NOMO-1 (cell line): ENCODE measurements around the gene PRKCB.

Experiments
- DNase-seq, 2 experiments: peaks; one replicate each; lab custom pipeline; 2025; ENCODE audit not compliant: unreplicated experiment in 2 of 2; lab: John Stamatoyannopoulos, UW

The PRKCB gene

GRCh38 chr16:24117680-24118079 lies 281.9 kb downstream of the PRKCB start:
- no peak for DNase-seq

DNA sequence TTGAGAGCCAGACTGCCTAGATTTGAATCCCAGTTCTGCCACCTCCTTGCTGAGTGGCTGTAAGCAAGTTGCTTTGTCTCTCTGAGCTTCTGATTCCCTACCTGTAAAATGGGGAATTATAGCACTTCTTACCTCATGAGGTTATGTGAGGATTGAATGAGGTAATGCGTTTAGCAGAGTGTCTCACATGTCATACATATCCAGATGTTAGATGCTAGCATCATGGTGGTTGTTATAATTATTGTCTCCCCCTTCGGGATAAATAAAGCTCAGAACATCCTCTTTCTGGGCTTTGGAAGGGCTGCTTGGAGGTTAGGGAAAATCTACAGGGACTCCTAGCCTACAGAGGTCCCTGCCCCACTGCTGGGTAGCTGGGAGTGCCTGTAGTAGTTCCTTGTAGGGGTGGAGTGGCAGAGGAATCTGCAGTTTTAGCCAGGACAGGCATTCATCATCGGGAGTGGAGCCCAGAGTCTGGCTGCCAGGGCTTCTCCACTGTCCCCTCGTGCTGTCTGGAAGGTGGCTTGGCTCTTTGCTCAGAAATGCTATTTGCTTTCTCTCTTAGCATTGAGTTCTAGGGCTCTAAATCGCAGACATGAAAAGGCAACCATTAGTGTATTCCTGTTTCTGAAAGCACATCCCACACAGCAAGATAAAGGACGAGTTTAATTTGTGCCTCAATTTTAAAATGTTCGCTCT lies 282.5 kb downstream of the PRKCB start:
- DNase-seq: no peak

- no peak for DNase-seq
Measured at GRCh38 chr16:24119807-24120206, 284.0 kb downstream of the PRKCB start.

DNA sequence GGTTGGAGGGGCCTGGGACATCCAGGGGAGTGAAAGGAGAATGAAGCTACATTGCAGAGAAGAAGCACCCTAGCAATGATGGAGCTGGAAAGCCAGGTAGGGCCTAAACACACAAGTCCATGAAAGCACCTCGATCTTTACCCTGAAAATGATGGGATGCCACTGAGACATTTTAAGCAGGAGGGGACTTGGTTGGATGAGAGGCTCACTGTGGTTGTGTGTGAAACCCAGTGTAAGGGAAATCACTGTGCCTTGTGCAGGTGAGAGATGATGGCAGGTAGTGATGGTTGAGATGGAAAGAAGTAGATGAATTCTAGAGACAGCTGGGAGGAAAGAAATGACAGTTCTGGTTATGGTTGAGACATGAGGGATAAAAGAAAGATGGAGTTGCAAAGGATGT lies 287.5 kb downstream of the PRKCB start:
- DNase-seq: no peak

- DNase-seq: no peak
Measured at GRCh38 chr16:24124291-24124690, 288.5 kb downstream of the PRKCB start.

- no peak for DNase-seq
Measured at GRCh38 chr16:24125214-24125613, 289.4 kb downstream of the PRKCB start.

- DNase-seq: no peak
Measured at GRCh38 chr16:24129412-24129918, 293.7 kb downstream of the PRKCB start.

GRCh38 chr16:24130494-24131085 lies 294.8 kb downstream of the PRKCB start:
- DNase-seq: no peak

DNA sequence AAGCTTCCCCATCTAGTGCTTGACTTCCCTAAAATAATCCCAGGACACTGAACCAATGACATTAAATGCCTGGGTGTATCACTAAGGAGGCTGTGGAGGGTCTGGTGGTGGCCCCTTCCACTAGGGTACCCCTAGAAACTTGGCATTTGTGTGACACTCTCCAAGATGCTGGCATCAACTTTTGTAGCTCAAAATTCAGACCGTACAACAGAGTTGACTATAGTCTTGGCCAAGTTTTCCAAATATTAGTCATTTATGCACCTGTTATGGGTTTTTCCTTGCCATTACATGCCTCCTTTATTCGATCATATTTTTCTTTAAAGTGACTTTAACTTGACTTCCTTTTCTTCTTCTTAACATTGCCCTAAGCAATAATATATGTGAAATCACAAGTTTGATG lies 295.5 kb downstream of the PRKCB start:
- DNase-seq: no peak

DNA sequence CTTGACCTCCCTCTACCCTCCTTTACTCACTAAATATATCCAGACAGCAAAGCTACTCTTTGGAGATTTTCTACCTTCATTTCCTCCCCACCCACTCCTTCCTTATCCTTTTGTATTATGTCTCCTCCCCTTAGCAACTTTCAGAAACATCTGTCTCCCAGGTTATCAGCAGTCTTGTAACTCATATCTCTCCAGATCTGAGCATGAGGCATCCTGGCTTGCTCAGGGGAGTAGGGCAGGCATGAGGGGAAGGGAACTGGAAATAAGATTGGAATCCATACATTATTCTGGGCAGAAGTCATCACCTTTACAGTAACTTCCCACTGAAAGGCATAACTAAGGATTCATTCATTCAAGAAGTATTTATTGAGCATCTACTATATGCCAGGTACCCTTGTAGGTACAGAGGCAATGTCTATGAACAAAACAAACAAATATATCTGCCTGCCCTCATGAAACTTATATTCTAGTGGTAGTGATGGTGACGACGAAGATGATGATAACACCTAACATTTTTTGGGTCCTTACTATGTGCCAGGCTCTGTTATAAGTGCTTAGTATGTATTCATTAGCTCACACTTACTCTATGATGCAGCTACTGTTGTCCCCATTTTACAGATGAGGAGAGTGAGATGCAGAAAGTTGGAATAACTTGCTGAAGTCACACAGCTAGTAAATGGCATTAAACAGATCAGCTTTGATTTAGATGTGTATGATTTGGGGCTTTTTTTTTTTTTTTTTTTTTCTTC lies 296.4 kb downstream of the PRKCB start:
- DNase-seq: no peak

DNA sequence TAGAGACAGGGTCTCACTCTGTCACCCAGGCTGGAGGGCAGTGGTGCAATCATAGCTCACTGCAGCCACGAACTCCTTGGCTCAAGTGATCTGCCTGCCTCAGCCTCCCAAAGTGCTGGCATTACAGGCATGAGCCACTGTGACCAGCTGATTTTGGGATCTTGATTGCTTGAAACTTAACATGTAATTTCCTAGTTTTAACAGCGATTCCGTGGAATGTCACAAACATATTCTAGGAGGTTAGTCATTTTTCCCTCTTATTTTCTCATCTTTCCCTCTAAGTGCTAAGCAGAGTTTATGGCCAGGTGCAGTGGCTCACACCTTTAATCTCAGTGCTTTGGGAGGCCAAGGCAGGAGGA lies 297.0 kb downstream of the PRKCB start:
- no peak for DNase-seq

DNA sequence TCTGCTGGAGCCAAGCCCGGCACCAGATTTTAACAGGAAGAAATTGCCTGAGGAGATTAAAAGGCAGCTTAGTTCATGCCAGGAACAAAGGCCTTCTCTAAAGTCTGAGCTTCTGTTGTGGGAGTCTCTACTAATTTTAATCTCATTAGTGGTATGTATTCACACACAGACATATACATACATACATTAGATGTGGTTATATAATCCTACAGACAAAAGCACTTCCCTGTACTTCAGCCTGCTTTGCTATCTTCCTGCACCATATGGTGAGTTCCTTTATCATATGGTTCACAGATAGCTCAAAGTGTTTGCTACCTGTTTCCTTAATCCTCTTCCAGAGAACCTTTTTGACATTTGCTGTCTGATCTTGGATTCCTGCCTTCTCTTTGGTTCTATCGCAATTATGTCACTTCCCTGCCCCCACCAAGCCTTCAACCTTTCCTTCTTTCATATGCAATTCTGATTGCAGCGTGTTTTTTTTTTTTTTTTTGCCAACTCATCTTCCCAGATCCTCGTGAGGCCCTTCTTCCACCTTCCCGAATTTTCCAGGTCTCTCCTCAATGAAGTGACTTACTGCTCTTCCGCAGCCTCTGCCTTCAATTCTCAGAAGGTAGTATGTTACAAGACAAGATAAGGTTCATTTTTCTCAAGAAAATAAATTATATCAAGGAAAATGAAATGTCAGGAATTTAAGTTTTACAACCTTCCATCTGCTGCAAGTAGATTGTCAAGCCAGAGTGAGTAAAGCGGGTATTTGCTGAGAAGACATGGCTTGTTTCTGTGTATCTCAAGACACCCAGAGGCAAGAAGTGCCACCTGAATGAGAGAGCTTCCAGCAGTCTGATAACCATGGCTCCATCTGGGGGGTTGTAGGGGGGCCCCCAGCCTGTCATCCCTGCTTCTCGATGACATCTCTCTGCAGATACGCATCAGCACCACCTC lies 300.1 kb downstream of the PRKCB start:
- DNase-seq: no peak

DNA sequence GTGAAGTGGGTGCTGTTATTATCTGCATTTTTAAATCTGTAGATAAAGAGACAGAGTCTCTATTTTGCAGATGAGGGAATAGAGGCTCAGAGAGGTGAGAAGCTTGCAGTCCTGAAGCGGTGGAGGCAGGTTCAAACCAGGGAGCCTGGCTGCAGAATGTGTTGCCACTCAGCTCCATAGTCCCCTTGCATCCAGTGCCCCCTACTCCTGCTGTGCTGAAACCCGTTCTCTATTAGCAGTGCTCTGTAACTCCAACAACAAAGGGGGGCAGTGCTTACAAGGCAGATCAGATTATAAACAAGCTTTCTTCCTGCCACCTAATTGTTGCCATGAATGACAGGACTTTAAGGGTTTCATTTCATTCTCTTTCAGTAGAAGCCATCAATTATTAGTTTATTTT lies 302.2 kb downstream of the PRKCB start:
- DNase-seq: no peak

GRCh38 chr16:24138575-24138974 lies 302.8 kb downstream of the PRKCB start:
- no peak for DNase-seq

- DNase-seq: no peak
Measured at GRCh38 chr16:24139282-24139681, 303.5 kb downstream of the PRKCB start.

DNA sequence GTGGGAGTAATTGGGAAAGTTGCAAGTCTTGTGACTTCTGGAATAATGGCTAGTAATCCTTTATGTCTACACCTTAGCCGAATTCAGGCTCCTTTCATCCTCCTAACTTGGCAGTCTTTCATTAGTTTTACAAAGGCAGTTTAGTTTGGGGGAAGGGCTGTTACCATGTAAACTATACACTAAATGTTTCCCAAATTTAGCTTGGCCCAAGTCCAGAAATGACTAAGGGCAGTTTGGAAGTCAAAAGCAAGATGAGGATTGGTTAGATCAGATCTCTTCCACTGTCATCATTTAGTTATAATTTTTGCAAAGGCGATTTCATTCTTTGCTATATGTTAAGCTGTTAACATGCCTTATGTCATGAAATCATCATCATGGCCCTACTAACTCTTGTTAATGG lies 304.9 kb downstream of the PRKCB start:
- DNase-seq: no peak

DNA sequence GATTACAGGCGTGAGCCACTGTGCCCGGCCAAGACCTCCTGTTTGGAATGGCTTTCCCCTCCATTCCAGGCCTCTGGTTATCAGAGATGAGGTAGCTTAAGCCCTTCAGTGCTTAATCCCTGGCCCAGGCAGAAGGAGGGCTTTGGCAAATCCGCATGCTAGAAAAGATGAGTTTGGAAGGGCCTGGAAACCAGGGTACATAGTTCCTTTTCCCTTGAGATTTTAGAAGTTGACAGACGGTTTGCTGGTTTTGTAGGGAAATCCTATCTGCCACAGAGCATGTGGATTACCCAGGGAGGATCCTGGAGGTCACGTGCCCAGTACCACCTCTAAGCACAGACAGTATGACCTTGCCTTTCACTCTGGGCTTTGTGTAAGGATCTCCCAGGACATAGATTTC lies 305.7 kb downstream of the PRKCB start:
- no peak for DNase-seq

DNA sequence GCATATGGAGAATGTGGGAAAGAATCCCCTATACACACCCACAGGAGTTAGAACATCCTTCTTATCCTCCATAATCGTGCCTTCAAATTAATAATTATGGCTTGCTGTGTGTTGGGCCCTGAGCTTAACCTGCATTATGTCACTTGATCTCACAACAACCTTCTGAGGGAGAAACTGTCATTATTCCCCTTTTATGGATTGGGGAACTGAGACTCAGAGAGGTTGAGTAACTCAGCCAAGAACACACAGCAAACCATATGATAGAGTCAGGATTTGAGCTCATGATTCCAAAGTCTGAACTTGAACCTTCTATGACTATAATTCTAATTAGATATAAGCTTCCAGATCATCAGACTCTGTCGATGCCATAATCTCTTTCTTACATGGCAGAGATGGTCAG lies 306.1 kb downstream of the PRKCB start:
- DNase-seq: no peak

DNA sequence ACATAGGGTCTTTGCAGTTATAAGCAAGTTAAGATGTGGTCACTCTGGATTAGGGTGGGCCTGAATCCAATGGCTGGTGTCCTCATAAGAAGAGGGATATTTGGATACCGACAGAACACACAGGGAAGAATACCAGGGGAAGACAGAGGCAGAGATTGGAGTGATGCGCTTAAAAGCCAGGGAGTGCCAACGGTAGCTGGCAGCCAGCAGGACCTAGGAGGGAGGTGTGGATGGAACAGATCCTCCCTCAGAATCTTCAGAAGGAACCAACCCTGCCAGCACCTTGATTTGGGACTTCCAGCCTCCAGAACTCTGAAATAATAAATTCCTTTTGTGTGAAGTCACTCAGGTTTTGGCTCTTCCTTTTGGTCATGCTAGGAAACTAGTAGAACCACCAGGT lies 310.1 kb downstream of the PRKCB start:
- DNase-seq: no peak

- no peak for DNase-seq
Measured at GRCh38 chr16:24146518-24146917, 310.7 kb downstream of the PRKCB start.

DNA sequence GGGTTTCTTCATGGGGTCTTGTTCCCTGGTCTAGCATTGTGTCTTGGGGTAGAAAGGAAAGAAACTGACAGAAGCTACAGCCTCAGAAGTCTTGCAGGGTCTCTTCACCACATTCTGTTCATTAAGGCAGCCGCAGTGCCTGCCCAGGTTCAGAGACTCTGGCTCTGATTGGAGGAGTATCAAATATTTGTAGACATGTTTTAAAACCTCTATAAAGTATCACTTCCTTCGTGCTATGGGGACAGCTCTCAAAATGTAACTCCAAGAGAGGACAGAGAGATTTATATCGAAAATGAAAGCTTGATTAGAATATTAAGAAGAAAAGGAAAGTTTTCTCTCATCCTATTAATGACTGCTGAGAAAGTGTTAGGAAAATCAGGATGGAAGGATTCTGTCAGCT lies 313.3 kb downstream of the PRKCB start:
- no peak for DNase-seq
